HG03159 (cell line): ENCODE data around the gene ZMAT3.
"Not testable (repeated sequence)": the region's sequence is repeated elsewhere in the genome, so short reads cannot be mapped to it uniquely, and the experiment has no call there.

Source experiments
- ATAC-seq: cut with Tn5 transposase; IDR thresholded peaks from one replicate; pipeline ENCODE4 v1.9.1; 2021; ENCODE audit warnings: mild to moderate bottlenecking, moderate library complexity; ENCODE audit not compliant: unreplicated experiment

ZMAT3 gene

GRCh38 chr3:179069762-179070390 is 1.7 kb downstream of the ZMAT3 start:
- ATAC-seq, result no peak

GRCh38 chr3:179068779-179069530 is 2.7 kb downstream of the ZMAT3 start:
- no peak for ATAC-seq

DNA sequence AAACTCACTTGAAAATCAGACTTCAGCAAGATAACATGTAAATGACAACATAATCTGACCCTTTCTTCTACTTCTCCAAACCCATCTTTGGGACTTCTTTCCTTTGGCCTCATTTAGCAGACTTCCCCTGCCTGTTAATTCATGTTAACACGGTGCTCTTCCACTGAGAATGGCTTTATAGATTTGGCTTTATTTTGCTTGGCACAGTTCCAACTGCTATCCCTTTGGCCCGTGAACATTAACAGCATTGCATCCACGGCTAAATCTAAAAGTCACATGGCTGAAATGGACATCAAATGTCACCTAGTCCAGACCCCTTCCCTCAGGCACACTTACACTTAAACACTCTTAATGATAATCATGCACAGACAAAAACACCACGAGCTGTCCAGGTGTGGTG is 3.8 kb downstream of the ZMAT3 start:
- no peak for ATAC-seq

- ATAC-seq, result no peak
Observed at GRCh38 chr3:179067291-179067690, 4.3 kb downstream of the ZMAT3 start.

DNA sequence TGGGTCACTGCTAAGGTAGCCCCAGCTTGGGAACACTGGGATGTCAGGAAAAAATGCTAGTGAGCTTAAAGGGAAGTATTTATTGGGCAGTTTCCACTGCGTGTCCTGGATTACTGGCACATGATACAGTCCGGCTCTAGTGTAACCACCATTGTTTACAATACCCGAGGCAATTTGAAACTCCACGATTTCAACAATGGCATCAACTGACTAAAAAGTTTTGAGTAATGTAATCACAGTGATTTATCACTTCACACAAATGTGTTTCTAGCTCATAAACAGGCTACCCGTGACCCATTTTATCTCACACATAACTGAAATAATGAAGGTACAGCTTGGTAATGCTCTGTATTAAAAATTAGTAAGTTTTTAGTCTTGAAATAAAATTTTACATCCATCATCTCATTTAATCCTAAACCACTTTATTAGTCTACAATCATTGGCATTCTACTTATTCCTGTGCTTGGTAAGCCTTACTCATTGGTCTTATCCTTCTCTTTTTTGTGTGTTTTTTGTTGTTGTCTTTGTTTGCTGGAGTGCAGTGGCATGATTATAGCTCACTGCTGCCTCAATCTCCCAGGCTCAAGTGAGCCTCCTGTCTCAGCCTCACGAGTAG is 7.6 kb downstream of the ZMAT3 start:
- no peak for ATAC-seq

GRCh38 chr3:179056326-179056725 is 15.3 kb downstream of the ZMAT3 start:
- ATAC-seq, result no peak

DNA sequence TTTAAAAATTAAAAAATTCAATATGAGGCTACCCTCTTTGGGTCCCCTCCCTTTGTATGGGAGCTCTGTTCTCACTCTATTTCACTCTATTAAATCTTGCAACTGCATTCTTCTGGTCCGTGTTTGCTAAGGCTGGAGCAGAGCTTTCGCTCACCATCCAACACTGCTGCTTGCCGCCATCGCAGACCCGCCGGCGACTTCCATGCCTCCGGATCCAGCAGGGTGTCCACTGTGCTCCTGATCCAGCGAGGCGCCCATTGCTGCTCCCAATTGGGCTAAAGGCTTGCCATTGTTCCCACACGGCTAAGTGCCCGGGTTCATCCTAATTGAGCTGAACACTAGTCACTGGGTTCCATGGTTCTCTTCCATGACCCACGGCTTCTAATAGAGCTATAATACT is 17.0 kb downstream of the ZMAT3 start:
- not testable (repeated sequence) for ATAC-seq

GRCh38 chr3:179046497-179047353 is 24.9 kb downstream of the ZMAT3 start:
- peak; percentile 78 for ATAC-seq

DNA sequence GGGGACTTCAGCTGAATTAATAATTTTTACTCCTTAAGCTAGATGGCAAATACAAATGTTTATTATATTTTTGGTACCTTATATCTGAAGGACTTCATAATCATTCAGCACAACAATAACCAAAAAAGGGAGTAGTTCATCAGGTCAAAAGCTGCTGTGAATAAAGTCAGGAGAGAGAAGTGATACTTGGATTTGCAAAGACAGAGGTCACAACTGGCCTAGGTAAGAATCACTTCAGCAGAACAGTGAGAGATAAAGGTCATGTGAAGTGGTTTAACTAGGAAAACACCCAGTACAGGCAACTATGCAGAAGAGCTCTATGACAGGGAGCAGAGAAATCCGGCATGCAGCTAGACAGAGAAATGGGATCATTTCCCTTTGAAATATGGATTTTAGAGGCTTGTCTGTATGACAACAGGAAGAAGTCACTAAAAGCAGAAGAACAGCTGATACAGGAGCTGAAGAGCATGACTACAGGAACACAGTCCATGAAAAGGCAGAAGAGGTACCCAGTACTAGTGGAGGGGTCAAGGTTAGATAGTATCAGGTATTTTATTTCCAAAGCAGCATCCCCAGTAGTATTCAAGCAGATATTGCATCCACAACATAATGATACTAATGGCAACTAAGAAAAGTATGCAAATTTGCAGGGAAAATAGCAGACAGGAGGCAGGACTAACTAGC is 25.7 kb downstream of the ZMAT3 start:
- ATAC-seq, result peak; percentile 54

- ATAC-seq, result not testable (repeated sequence)
Observed at GRCh38 chr3:179038899-179039251, 32.7 kb downstream of the ZMAT3 start.

- no peak for ATAC-seq
Observed at GRCh38 chr3:179038216-179038898, 33.3 kb downstream of the ZMAT3 start.

DNA sequence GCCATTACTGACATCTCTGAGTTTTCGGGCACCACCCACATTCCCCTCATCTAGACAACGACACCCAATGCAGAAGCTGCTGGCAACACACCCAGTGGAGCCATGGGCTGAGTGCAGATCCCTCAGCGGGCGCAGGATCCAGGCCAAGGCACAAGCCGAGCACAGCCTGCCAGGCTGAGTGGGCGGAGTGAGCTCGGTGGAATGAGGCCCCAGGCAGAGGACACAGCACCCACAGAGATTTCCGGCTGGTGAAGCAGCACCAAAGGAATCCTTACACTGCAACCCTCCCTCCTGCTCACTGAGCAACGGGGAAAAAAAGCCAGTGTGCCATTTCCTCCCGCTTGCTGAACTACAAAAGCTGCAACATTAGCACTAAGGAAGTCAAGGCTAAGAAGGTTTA is 34.3 kb downstream of the ZMAT3 start:
- no peak for ATAC-seq

DNA sequence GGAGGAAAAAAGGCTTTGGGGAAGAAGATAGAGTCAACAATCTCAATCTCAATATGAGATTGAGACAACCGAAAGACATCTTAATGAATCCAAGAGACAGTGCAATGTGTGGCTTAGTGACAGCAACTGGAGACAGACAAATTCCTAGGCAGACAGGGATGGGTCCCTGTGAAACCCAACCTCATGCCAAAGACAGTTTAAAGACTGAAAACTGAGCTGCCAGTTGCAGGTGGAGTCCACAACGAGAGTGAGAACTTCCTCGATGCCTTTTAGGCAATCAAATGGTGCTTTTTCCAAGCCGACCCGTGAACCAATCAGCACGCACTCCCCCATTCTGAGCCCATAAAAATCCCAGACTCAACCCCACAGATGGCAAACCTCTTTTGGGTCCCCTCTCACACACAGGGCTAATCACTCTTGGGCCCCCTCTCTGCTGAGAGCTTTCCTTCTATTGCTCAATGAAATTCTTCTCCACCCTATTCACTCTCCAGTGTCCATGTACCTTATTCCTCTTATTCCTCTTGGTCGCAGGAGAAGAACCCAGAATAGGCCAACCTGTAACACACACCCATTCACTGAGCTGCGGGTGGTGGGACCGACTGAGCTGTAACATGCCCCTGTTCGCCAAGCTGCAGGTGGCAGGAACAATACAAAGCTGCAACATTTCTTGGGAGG is 34.8 kb downstream of the ZMAT3 start:
- no peak for ATAC-seq

DNA sequence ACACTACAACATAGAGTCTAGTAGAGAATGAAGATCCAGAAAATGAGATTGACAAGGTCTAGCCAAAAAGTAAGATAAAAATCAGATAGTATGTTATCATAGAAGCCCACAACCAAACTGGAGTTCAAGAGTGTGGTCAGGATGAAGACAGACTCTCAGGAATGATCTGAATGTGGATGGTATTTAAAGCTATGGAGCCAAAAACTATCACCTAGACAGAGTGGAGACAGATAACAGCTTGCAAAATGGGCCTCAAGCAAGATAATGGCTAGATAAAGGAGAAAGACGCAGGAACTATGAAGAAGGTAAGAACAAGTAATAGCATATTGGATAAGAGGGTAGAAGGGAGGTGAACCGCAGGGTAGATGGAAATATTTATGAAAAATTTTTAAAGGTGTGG is 35.4 kb downstream of the ZMAT3 start:
- no peak for ATAC-seq

DNA sequence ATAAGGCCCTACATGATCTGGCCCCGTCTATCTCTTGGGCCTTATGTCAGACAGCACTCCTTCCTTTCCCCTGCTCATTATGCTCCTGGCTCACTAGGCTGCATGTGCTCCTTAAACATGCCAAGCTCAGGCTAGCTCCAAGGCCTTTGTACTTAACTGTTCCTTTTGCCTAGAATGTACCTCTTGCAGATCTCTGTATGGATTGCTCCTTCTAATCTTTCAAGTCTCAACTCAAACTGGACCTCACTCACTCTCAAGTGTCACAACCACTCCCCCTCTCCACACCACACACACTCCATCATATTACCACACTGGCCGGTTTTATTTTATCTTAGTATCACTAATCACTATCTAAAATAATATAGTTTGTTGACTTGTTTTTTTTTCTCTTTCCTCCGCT is 36.4 kb downstream of the ZMAT3 start:
- ATAC-seq, result no peak

GRCh38 chr3:179033304-179033657 is 38.3 kb downstream of the ZMAT3 start:
- not testable (repeated sequence) for ATAC-seq

DNA sequence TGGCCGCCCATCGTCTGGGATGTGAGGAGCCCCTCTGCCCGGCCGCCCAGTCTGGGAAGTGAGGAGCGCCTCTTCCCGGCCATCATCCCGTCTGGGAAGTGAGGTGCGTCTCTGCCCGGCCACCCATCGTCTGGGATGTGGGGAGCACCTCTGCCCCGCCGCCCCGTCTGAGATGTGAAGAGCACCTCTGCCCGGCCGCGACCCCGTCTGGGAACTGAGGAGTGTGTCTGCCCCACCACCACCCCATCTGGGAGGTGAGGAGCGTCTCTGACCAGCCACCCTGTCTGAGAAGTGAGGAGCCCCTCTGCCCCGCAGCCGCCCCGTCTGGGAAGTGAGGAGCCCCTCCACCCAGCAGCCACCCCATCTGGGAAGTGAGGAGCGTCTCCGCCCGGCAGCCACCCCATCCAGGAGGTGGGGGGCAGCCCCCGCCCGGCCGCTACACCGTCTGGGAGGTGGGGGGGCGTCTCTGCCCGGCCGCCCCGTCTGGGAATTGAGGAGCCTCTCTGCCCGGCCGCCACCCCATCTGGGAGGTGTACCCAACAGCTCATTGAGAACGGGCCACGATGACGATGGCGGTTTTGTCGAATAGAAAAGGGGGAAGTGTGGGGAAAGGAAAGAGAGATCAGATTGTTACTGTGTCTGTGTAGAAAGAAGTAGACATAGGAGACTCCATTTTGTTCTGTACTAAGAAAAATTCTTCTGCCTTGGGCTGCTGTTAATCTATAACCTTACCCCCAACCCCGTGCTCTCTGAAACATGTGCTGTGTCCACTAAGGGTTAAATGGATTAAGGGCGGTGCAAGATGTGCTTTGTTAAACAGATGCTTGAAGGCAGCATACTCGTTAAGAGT is 38.9 kb downstream of the ZMAT3 start:
- ATAC-seq, result not testable (repeated sequence)

- ATAC-seq, result no peak
Observed at GRCh38 chr3:179029096-179029495, 42.5 kb downstream of the ZMAT3 start.

- ATAC-seq, result no peak
Observed at GRCh38 chr3:179028408-179028807, 43.2 kb downstream of the ZMAT3 start.
